A549 (cell line): Measurements from ENCODE around the gene OR8G1.

Experiments
- CTCF ChIP-seq: fragments of >200 bp; sonication (Bioruptor Twin); formaldehyde crosslinking; IDR thresholded peaks from 3 replicates; pipeline ENCODE4 v1.5.1; 2016
- POLR2A ChIP-seq: IDR thresholded peaks from 2 replicates; pipeline ENCODE4 v1.6.1; 2012; ENCODE audit warnings: mild to moderate bottlenecking, low read length
- RCOR1 ChIP-seq: fragments of 150-350 bp; IDR thresholded peaks from 2 replicates; pipeline ENCODE4 v1.6.1; 2014; ENCODE audit warnings: antibody characterized with exemption, low read length, low read depth
- USF2 ChIP-seq: fragments of 450-650 bp; IDR thresholded peaks from 2 replicates; pipeline ENCODE4 v1.6.1; 2014; ENCODE audit warnings: antibody characterized with exemption
- TF ChIP-seq, protein P1 (sequence below): IDR thresholded peaks from 2 replicates; pipeline ENCODE4 v1.6.1; 2012; ENCODE audit warnings: low read depth, borderline replicate concordance
- TF ChIP-seq, protein P2 (sequence below): fragments of 200-600 bp; sonication (generic); IDR thresholded peaks from 2 replicates; pipeline ENCODE4 v1.6.1; 2016; ENCODE audit warnings: antibody characterized with exemption, mild to moderate bottlenecking, moderate library complexity

- no peak for TF ChIP-seq CTCF
- no peak for TF ChIP-seq USF2
- TF ChIP-seq RCOR1, result no peak
- TF ChIP-seq POLR2A, result no peak
- TF ChIP-seq, protein P1, sequence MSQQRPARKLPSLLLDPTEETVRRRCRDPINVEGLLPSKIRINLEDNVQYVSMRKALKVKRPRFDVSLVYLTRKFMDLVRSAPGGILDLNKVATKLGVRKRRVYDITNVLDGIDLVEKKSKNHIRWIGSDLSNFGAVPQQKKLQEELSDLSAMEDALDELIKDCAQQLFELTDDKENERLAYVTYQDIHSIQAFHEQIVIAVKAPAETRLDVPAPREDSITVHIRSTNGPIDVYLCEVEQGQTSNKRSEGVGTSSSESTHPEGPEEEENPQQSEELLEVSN, result no peak
- TF ChIP-seq, protein P2, sequence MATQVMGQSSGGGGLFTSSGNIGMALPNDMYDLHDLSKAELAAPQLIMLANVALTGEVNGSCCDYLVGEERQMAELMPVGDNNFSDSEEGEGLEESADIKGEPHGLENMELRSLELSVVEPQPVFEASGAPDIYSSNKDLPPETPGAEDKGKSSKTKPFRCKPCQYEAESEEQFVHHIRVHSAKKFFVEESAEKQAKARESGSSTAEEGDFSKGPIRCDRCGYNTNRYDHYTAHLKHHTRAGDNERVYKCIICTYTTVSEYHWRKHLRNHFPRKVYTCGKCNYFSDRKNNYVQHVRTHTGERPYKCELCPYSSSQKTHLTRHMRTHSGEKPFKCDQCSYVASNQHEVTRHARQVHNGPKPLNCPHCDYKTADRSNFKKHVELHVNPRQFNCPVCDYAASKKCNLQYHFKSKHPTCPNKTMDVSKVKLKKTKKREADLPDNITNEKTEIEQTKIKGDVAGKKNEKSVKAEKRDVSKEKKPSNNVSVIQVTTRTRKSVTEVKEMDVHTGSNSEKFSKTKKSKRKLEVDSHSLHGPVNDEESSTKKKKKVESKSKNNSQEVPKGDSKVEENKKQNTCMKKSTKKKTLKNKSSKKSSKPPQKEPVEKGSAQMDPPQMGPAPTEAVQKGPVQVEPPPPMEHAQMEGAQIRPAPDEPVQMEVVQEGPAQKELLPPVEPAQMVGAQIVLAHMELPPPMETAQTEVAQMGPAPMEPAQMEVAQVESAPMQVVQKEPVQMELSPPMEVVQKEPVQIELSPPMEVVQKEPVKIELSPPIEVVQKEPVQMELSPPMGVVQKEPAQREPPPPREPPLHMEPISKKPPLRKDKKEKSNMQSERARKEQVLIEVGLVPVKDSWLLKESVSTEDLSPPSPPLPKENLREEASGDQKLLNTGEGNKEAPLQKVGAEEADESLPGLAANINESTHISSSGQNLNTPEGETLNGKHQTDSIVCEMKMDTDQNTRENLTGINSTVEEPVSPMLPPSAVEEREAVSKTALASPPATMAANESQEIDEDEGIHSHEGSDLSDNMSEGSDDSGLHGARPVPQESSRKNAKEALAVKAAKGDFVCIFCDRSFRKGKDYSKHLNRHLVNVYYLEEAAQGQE, result no peak
Measured at GRCh38 chr11:124278261-124278660, 37.4 kb downstream of the OR8G1 start.
